H9 (cell line): ENCODE results near the gene ATRIP. TPM values are rescaled to one million over a fixed set of nuclear protein-coding genes. Genes with fewer than 3 reads are reported as not detected.

ENCODE experiments used
- DNase-seq: peaks from one replicate; pipeline ENCODE4 v3.0.0-alpha.2; 2017
- H2AFZ ChIP-seq: one replicate; pipeline ENCODE4 v1.6.1; 2013; ENCODE audit warnings: mild to moderate bottlenecking, low read length, control low read depth, moderate library complexity
- H2AK5ac ChIP-seq: 2 replicates; pipeline ENCODE4 v1.6.1; 2013; ENCODE audit warnings: low read length, control low read depth, mixed read lengths; ENCODE audit not compliant: insufficient read length
- H2BK120ac ChIP-seq: one replicate; pipeline ENCODE4 v1.6.1; 2013; ENCODE audit warnings: low read depth, mild to moderate bottlenecking, low read length, control low read depth, inconsistent platforms; ENCODE audit not compliant: poor library complexity, severe bottlenecking
- H2BK12ac ChIP-seq: 2 replicates; pipeline ENCODE4 v1.6.1; 2013; ENCODE audit warnings: low read length, control low read depth, mixed read lengths, low read depth; ENCODE audit not compliant: insufficient read length
- H2BK15ac ChIP-seq: 2 replicates; pipeline ENCODE4 v1.6.1; 2013; ENCODE audit warnings: low read depth, low read length, control low read depth
- H2BK20ac ChIP-seq: one replicate; pipeline ENCODE4 v1.6.1; 2013; ENCODE audit warnings: low read depth, mild to moderate bottlenecking, low read length, control low read depth, inconsistent platforms; ENCODE audit not compliant: poor library complexity, severe bottlenecking
- H2BK5ac ChIP-seq: 2 replicates; pipeline ENCODE4 v1.6.1; 2013; ENCODE audit warnings: low read length, control low read depth, mixed read lengths; ENCODE audit not compliant: insufficient read length
- H3K14ac ChIP-seq: 2 replicates; pipeline ENCODE4 v1.6.1; 2013; ENCODE audit warnings: low read length, control low read depth; ENCODE audit not compliant: insufficient read depth
- H3K18ac ChIP-seq: 2 replicates; pipeline ENCODE4 v1.6.1; 2013; ENCODE audit warnings: low read depth, mild to moderate bottlenecking, mixed read lengths, low read length, control low read depth; ENCODE audit not compliant: insufficient read length
- H3K23ac ChIP-seq: 2 replicates; pipeline ENCODE4 v1.6.1; 2013; ENCODE audit warnings: low read length, control low read depth, mixed read lengths, low read depth; ENCODE audit not compliant: insufficient read length
- H3K23me2 ChIP-seq: 2 replicates; pipeline ENCODE4 v1.6.1; 2013; ENCODE audit warnings: low read depth, mild to moderate bottlenecking, mixed read lengths, low read length, control low read depth; ENCODE audit not compliant: insufficient read length, poor library complexity, severe bottlenecking
- H3K27ac ChIP-seq: 2 replicates; pipeline ENCODE4 v1.5.1; 2013; ENCODE audit warnings: low read length, control low read depth, mixed read lengths, low read depth; ENCODE audit not compliant: insufficient read length
- H3K27me3 ChIP-seq: 2 replicates; pipeline ENCODE4 v1.6.1; 2013; ENCODE audit warnings: low read length, control low read depth, inconsistent platforms; ENCODE audit not compliant: insufficient read depth
- H3K4ac ChIP-seq: 2 replicates; pipeline ENCODE4 v1.6.1; 2013; ENCODE audit warnings: low read depth, mild to moderate bottlenecking, control low read depth, inconsistent platforms, low read length, moderate library complexity
- H3K4me1 ChIP-seq: 2 replicates; pipeline ENCODE4 v1.6.1; 2013; ENCODE audit warnings: low read length, control low read depth, inconsistent platforms; ENCODE audit not compliant: insufficient read depth
- H3K4me2 ChIP-seq: 2 replicates; pipeline ENCODE4 v1.6.1; 2013; ENCODE audit warnings: low read length, control low read depth, mixed read lengths; ENCODE audit not compliant: insufficient read length, insufficient read depth
- H3K56ac ChIP-seq: 2 replicates; pipeline ENCODE4 v1.6.1; 2013; ENCODE audit warnings: low read depth, mild to moderate bottlenecking, mixed read lengths, low read length, control low read depth; ENCODE audit not compliant: insufficient read length
- H3K79me1 ChIP-seq: 2 replicates; pipeline ENCODE4 v1.6.1; 2013; ENCODE audit warnings: low read depth, mild to moderate bottlenecking, moderate library complexity, low read length, control low read depth, inconsistent platforms; ENCODE audit not compliant: insufficient read depth, poor library complexity, severe bottlenecking
- H3K79me2 ChIP-seq: 2 replicates; pipeline ENCODE4 v1.6.1; 2013; ENCODE audit warnings: low read length, control low read depth, inconsistent platforms; ENCODE audit not compliant: insufficient read depth
- H3K9ac ChIP-seq: 2 replicates; pipeline ENCODE4 v1.6.1; 2013; ENCODE audit warnings: low read length, control low read depth, mixed read lengths; ENCODE audit not compliant: insufficient read length; ENCODE audit errors: extremely low read depth
- H3K9me3 ChIP-seq: one replicate; pipeline ENCODE4 v1.6.1; 2013; ENCODE audit warnings: low read depth, low read length, inconsistent platforms; ENCODE audit not compliant: control insufficient read depth
- H3T11ph ChIP-seq: one replicate; pipeline ENCODE4 v1.6.1; 2013; ENCODE audit warnings: mild to moderate bottlenecking, low read length, control low read depth, inconsistent platforms
- H4K20me1 ChIP-seq: one replicate; pipeline ENCODE4 v1.6.1; 2013; ENCODE audit not compliant: control insufficient read depth, insufficient read length, insufficient read depth
- H4K5ac ChIP-seq: 2 replicates; pipeline ENCODE4 v1.6.1; 2013; ENCODE audit warnings: low read depth, mild to moderate bottlenecking, mixed read lengths, low read length, control low read depth; ENCODE audit not compliant: insufficient read length
- H4K8ac ChIP-seq: replicated peaks from 2 replicates; pipeline ENCODE4 v1.6.1; 2013; ENCODE audit warnings: low read length, control low read depth, mixed read lengths, low read depth; ENCODE audit not compliant: insufficient read length
- H4K91ac ChIP-seq: 2 replicates; pipeline ENCODE4 v1.6.1; 2013; ENCODE audit warnings: low read depth, mild to moderate bottlenecking, moderate library complexity, mixed read lengths, low read length, control low read depth; ENCODE audit not compliant: insufficient read length
- H3K27ac Mint-ChIP-seq, 3 experiments: 2 replicates in 2 of 3; 3 replicates in 1 of 3; pipeline ENCODE4 v1.8.0; 2020 to 2021; ENCODE audit warnings: mixed read lengths in 3 of 3, mild to moderate bottlenecking in 1 of 3, moderate library complexity in 1 of 3
- H3K27me3 Mint-ChIP-seq: 2 replicates; pipeline ENCODE4 v1.8.0; 2021; ENCODE audit warnings: low read depth, mild to moderate bottlenecking, moderate library complexity, mixed read lengths
- H3K36me3 Mint-ChIP-seq, 3 experiments: 2 replicates in 2 of 3; 3 replicates in 1 of 3; pipeline ENCODE4 v1.8.0; 2020 to 2021; ENCODE audit warnings: low read depth in 3 of 3, mixed read lengths in 3 of 3; ENCODE audit not compliant: insufficient read depth in 1 of 3
- H3K4me1 Mint-ChIP-seq, 2 experiments: 2 replicates each; pipeline ENCODE4 v1.8.0; 2020; ENCODE audit warnings: mixed read lengths in 2 of 2
- H3K4me3 Mint-ChIP-seq, 2 experiments: 2 replicates in 1 of 2; 3 replicates in 1 of 2; pipeline ENCODE4 v1.8.0; 2020 to 2021; ENCODE audit warnings: mild to moderate bottlenecking in 2 of 2, mixed read lengths in 2 of 2, moderate library complexity in 1 of 2
- H3K9me3 Mint-ChIP-seq, 2 experiments: 2 replicates in 1 of 2; 3 replicates in 1 of 2; pipeline ENCODE4 v1.8.0; 2020; ENCODE audit warnings: mild to moderate bottlenecking in 2 of 2, mixed read lengths in 2 of 2, moderate library complexity in 1 of 2
- CTCF ChIP-seq: fragments of 200-600 bp; sonication (generic); conservative IDR thresholded peaks from 3 replicates; pipeline ENCODE4 v1.8.0; 2021; ENCODE audit warnings: antibody characterized with exemption, mild to moderate bottlenecking
- WGBS: extraction: QIAGEN DNeasy Blood & Tissue Kit; methylation state at CpG from one replicate; pipeline ENCODE4 v1.1.7; 2013; ENCODE audit warnings: missing lambda C conversion rate, low lambda C conversion rate, mixed read lengths; ENCODE audit not compliant: insufficient read length; ENCODE audit errors: extremely low coverage; 5-methylcytosine and 5-hydroxymethylcytosine counted together
- total RNA-seq: library from RNA; stranded (reverse); gene quantifications from 2 replicates; pipeline ENCODE4 v1.2.1, GENCODE V29; 2021

ATRIP gene
- total RNA-seq, 1 experiment from 2014 or later, result 16.3 TPM

- Histone ChIP-seq H2BK20ac (no peak overlapping the region), H3K79me2 (peaks cover 35% of the 10 kb centered on the region; the same call in 1 of the 2 replicates), H3K4me2 (no peak overlapping the region)
Measured at GRCh38 chr3:48423883-48424695, 22.4 kb upstream of the ATRIP start.

More at GRCh38 chr3:48423883-48424695, 22.4 kb upstream of the ATRIP start:
- Histone ChIP-seq H2BK15ac (no peak overlapping the region), H2BK5ac (no peak overlapping the region), H3K27ac (no peak overlapping the region), H3K56ac (no peak overlapping the region), H4K91ac (no peak overlapping the region), H3K14ac (no peak overlapping the region; the same call in 1 of the 2 replicates), H3K18ac (no peak overlapping the region), H3K23ac (no peak overlapping the region), H4K8ac (no peak overlapping the region), H2AK5ac (no peak overlapping the region), H3K4ac (no peak overlapping the region), H2BK120ac (no peak overlapping the region), H3K27me3 (no peaks in the 10 kb centered on the region), H3K4me1 (peaks cover 9% of the 10 kb centered on the region; the same call in 1 of the 2 replicates), H4K5ac (no peak overlapping the region), H3T11ph (no peak overlapping the region), H2BK12ac (no peak overlapping the region), H3K9ac (no peak overlapping the region), H3K23me2 (peaks cover 9% of the 10 kb centered on the region), H3K9me3 (no peaks in the 10 kb centered on the region), H4K20me1 (no peaks in the 10 kb centered on the region), H3K79me1 (no peaks in the 10 kb centered on the region), H2AFZ (no peak overlapping the region)
- H3K27ac Mint-ChIP-seq, result peak overlapping the region; percentile 53 to 94 (median 84); a peak in 5 of 7 replicates
- WGBS, result no CpG with 5 or more reads among the region's 27 CpGs
- no peak for DNase-seq
- H3K27me3 Mint-ChIP-seq, result no peaks in the 10 kb centered on the region
- no peak overlapping the region for H3K4me3 Mint-ChIP-seq
- TF ChIP-seq CTCF, result no peak
- peaks cover 15 to 43% (median 43%) of the 10 kb centered on the region in 3 experiments; a peak in 6 of 7 replicates for H3K36me3 Mint-ChIP-seq
- peaks cover 31 to 35% of the 10 kb centered on the region in 2 experiments for H3K4me1 Mint-ChIP-seq
- H3K9me3 Mint-ChIP-seq, result no peaks in the 10 kb centered on the region
